ENCODE results near the gene BIN1.

The BIN1 gene

DNA sequence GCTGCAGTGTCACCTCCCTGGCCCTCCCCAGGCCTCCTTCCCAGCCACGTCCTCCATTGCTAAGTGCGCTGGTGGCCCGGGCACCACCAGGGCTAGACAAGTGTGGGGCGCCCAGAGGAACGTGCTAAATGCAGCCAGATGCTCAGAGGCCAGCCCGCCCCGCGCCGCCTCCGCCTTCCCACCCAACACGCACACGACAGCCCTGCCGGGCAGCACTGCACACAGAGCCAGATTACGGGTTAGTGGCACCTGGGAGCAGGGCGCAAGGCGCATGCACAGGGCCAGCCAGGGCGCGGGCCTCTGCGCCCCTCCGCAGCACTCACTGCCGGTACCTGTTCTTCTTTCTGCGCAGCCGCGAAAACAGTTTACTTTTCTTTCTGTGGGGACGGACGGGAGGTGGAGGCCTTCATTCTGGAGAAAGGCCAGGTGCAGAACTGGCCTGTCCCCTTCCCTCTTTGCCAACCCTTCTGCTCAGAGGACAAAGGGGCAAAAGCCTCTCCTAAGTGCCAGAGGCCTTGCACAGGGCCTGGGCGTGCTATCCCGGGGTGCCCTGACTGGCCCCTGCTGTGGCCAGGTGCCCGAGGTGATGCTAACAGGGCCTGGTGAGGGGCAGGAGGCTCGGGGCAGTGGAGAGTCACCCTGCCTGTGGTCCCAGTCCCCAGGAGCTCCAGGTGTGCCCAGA lies 46.5 kb downstream of the BIN1 start:
- no peak for DNase-seq (ENCODE audit: low read depth in 2 of 2)

GRCh38 chr2:127059559-127059958 lies 47.4 kb downstream of the BIN1 start:
- DNase-seq (ENCODE audit: low read depth in 2 of 2), result no peak

- DNase-seq (ENCODE audit: low read depth in 2 of 2), result no peak
Observed at GRCh38 chr2:127058954-127059252, 48.1 kb downstream of the BIN1 start.

DNA sequence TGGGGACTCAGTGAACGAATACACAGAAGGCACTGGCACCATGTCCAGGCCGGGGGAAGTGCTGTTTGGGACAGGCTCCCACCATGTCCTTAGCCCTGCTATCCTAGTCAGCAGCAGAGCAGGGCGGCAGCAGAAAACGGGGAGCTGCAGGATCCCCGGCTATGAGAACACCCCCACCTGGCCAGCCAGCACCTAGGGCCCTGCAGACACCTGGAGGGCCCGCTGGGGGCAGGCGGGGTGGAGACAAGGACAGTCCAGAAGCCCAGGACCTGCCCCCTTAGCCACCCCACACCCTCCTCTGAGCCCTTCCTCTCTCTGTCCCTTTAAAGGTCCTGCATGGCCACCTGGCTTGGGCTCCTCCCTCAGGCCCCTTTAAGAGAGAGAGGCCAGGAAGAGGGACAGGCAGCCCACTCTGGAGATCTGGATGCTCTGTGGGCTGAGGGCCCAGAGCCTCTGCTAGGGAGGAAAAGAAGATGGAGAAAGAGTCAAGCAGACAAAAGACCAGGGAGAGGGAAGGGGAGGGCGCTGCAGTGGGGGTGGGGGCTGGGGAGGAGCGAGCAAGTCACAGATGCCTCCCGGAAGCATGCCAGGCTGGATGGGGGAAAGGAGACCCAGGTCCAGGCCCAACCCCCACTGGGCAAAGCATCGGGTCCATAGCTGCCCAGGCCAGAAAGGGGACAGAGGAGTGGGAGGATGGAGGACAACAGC lies 48.6 kb downstream of the BIN1 start:
- no peak for DNase-seq (ENCODE audit: low read depth in 2 of 2)

GRCh38 chr2:127057371-127058245 lies 49.3 kb downstream of the BIN1 start:
- DNase-seq (ENCODE audit: low read depth in 2 of 2), result no peak

DNA sequence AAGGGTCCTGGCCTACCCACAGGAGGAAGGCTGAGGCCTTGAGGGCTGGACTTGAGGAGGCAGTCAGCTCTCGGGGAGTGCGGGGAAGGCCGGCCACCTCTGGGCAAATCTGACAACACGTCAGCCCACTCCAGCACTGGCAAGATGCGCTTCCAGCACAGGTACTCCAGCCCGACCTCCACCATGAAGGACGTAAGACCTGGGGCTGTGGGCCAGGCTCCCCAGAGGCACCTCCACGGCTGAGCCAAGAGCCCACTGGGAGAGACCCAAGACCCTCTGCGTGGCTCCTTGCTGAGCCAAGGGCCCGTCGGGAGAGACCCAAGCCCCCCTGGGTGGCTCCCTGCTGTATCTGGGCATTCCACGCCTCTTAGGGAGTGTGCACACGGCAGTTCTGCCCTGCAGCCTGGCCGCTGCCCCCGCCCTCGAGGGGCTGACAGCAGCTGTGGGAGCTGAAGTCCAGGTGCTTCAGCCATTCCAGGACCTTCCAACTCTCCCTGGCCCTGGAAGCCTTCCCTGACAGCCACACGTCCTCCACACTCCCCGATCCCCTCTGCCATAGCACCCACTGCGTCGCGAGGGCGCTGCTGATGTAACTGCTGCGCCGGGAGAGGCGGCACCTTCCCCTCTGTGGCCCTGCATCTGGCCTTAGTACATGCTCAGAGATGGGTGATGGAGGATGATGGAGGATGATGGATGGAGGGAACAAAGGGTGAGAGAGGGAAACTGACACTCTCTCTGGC lies 50.2 kb downstream of the BIN1 start:
- no peak for DNase-seq (ENCODE audit: low read depth in 2 of 2)

GRCh38 chr2:127056086-127056485 lies 50.9 kb downstream of the BIN1 start:
- DNase-seq (ENCODE audit: low read depth in 2 of 2), result no peak

DNA sequence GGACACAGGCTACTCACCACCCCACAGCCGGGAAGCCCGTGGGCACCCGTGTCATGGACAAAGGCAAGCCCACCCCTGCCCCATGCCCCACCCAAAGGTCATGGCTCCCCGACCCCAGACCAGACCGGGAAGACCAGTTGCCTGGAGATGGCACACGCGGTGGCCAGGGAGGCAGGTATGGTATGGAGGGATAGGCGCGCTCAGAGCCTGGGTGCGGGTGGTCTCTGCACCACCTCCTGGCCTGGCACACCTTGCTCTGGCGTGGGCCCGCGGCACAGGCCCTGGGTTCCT lies 51.2 kb downstream of the BIN1 start:
- no peak for DNase-seq (ENCODE audit: low read depth in 2 of 2)

DNA sequence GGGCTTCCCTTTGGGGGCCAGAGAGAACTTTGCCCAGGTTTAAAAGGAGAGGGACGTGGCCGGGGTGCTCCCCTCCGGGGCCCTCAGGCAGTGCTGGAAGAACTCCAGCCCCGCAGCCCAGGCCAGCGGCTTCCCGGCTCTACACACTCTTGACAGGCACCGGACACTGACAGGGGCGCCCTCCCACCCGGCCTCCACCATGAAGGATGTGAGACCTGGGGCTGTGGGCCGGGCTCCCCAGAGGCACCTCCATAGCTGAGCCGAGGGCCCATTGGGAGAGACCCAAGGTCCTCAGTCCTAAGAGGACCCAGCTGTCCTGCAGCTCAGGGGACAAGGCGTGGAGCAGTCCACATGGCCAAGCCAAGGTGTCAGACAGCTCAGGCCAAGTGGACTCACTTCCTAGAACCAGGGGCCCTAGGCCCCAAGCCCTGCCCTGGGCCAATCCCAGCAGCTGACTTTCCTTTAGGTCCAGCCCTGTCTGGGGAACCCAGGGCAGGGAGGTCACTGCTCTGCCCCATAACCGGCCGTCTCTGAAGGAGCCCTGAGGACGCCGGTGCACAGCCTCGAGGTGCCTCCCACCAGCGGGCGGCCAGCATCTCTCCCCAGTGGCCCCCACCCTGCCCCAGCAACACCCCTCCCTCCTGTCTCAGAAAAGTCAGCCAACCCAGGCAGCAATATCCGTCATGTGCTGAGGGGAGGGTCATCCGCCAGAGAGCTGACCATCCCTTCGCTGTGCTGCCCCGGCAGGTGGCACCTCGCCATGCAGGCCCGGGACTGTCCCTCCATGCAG lies 51.8 kb downstream of the BIN1 start:
- no peak for DNase-seq (ENCODE audit: low read depth in 2 of 2)

- DNase-seq (ENCODE audit: low read depth in 2 of 2), result no peak
Observed at GRCh38 chr2:127054604-127054930, 52.4 kb downstream of the BIN1 start.

- no peak for DNase-seq (ENCODE audit: low read depth in 2 of 2)
Observed at GRCh38 chr2:127053731-127054603, 53.0 kb downstream of the BIN1 start.

DNA sequence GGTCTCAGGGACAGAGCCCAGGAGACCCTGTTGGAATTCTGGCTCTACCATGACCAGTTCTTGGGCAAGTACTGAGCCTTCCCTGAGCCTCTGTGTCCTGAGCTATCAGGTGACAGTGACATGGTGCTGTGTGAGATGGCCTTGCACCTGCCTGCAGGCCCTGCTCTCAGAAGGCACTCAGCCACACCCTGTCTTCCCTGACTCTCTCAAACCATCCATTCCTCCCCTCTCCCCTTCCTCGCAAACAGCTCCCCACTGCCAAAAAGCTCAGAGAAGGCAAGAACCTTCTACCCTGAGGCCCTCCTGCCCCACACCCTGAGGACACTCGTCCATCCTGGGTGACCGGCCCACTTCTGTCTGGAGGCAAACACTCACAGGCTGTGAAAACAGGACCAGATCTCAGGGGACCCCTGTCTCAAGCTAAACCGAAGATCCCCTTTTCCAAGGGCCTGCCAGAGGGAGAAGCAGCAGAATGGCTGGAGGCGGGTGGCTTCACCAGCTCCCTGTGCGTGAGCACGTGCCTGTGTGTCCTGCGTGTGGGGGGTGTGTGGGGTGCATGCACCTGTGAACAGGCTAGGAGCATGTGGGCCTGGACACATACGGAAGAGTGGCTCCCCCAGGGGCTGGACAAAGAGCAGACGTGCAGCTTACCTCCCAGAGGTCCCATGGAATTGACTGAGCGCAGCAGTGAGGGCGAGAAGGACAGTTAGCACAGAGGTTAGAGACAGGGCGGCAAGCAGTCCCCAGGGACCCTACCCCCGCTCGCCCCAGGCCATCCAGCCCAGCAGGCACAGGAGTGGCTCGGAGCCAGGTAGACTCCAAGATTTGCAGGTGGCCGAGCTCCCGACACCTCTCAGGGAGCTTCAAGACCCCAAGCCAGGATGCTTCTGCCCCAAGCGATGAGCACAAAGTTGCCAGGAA lies 53.9 kb downstream of the BIN1 start:
- no peak for DNase-seq (ENCODE audit: low read depth in 2 of 2)

DNA sequence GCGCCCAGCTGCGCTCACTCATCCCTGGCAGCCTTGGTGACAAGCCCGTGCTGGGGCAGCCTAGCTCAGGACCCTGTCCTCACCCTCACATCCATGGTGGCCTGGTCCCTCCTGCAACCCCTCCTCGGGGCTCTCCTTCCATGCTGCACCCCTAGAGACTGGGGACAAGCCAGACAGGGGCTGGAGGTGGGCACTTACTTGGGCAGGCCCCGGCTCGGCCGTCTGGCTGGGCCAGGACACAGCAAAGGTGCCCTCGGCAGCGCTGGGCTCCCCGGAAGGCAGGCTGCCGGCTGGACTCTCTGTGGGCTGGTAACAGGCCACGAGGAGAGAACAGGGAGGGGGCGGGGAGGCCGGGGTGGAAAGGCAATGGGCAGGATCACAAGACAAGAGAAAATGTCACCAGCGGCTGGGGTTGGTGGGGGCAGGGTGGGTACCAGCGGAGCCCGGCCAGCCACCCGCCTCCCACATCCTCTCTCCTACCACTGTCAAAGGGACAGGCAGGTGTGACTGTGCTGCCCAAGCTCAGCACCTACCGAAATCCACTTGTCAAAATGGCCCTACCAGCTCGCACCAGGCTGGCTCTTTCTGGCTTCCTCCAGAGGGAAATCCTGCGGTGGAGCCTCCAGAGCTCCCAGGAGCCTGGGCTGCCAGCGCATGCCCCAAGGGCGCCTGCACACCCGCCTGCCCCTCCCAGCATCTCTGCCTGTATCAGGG lies 54.7 kb downstream of the BIN1 start:
- no peak for DNase-seq (ENCODE audit: low read depth in 2 of 2)

- DNase-seq (ENCODE audit: low read depth in 2 of 2), result no peak
Observed at GRCh38 chr2:127051116-127052056, 55.6 kb downstream of the BIN1 start.

DNA sequence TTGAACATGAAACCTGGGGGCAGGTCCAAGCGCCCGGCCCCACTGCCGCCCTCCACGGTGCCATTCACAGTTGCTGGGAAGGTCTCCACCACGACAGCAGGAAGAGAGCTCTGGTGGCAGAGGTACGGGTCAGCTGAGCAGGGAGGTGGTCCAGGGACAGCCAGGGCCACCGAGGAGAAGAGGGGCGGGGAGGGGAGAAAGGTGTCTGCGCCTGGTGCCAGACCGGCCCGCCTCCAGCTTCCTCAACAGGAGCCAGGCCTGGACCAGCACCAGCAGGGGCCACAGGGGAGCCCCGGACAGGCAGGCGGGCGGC lies 56.2 kb downstream of the BIN1 start:
- no peak for DNase-seq (ENCODE audit: low read depth in 2 of 2)

GRCh38 chr2:127049927-127050802 lies 56.8 kb downstream of the BIN1 start:
- peak; percentile 59 to 66 for DNase-seq (ENCODE audit: low read depth in 2 of 2)
